Stimulated activated CD4-positive, alpha-beta T cell treated with anti-CD3 and anti-CD28 coated beads, Interleukin-1b, Interleukin-23, amount 100 ng/mL, for 1 hour (primary cell): ENCODE results near the gene DAPK1.

Experiments used
- DNase-seq, 2 donors: peaks; one replicate each; pipeline ENCODE4 v3.0.0-alpha.2; 2020; ENCODE audit warnings: low read depth in 2 of 2

The DAPK1 gene

DNA sequence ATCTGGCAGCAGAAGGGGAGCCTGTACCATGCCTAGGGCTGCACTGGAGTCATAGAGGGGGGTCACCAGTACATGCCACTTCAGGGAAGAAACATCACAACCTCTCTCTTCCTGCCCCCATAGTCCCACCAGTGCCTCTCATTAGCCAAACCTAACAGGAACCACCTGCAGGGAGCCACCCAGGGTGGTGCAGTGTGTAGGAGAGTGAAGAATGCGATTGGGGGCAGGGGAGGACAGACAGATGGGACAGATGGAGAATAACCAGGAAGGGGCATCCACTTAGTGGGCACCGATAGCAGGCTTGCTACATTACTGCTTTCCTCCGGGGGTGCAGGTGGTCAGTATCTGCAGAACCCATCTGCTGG lies 19.2 kb downstream of the DAPK1 start:
- DNase-seq = no peak

- DNase-seq = no peak
Measured at GRCh38 chr9:87517732-87518131, 20.1 kb downstream of the DAPK1 start.

- DNase-seq = no peak
Measured at GRCh38 chr9:87518702-87519335, 21.2 kb downstream of the DAPK1 start.

DNA sequence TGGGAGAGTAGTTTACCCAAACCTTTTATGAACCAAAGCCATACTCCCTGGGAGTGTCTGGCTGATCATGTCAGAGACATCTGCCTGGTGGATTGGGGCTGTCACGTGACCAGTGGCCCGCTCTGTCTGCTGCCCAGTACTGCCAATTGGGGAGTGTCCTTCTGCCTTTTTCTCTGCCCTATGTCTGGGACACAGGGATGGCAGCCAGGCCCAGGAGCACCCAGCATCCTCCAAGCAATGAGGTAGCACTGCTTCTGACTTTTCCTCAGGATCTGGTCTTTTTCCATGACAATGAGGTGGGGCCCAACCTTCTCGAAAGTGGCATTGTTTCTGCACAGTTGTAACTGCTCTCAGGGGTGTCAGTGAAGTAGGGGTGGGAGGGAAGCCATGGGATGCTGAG lies 21.8 kb downstream of the DAPK1 start:
- no peak for DNase-seq

GRCh38 chr9:87520172-87520683 lies 22.6 kb downstream of the DAPK1 start:
- no peak for DNase-seq

- no peak for DNase-seq
Measured at GRCh38 chr9:87521834-87522233, 24.2 kb downstream of the DAPK1 start.

DNA sequence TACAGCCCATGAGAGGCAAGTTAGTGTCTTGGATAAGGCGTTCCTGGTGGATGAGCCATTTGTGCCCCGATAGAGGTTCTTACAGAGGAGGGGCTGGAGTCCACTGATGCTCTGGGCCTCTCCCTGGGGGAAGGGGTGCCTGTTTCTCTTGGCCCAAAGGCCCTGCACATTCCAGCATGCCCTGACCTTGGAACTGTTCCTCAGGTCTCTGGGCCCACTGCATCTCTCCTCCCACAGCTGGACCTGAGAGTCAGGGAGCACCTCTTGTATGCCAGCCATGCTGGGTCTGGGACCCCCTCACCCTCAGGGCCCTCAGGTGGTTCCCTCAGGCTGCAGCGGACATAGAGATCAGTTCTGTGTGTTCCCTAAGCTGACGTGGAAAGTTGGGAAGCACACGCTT lies 26.4 kb downstream of the DAPK1 start:
- DNase-seq = no peak

- no peak for DNase-seq
Measured at GRCh38 chr9:87525546-87526303, 28.1 kb downstream of the DAPK1 start.

DNA sequence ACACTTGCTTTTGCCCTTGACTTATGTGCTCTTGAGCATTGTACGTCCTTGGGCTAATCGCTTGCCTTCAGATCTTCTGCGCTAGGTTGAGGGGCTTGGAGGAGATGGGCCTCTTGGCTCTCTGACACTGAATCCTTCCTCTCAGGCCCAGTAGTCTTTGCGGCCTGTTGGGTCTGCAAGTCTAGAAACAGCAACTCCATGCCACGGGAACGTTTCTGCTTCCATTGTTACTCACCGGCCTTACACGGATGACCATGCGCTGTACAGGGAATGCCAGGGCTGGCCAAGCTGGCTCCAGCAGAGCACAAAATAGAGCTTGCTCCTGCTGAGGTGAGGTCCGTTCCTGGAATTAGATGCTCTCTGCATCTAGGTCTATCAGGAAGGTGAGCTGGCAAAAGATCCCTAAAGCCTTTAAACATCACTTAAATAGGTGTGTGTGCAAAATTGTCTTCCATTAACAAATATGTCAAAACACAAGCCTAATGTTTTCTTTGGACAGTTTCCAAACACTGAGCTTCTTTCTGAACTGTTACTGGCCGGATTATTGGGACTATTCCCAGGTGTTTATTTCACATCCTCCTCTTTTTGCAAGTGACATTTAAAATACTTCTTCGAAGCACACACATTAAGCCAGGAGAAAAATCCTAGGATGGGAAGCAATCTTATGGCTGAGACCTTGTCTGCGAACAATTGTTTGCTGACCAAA lies 29.7 kb downstream of the DAPK1 start:
- no peak for DNase-seq

GRCh38 chr9:87528969-87529368 lies 31.3 kb downstream of the DAPK1 start:
- no peak for DNase-seq

GRCh38 chr9:87529671-87530070 lies 32.0 kb downstream of the DAPK1 start:
- no peak for DNase-seq

GRCh38 chr9:87530716-87531115 lies 33.0 kb downstream of the DAPK1 start:
- no peak for DNase-seq

GRCh38 chr9:87531370-87532295 lies 34.0 kb downstream of the DAPK1 start:
- DNase-seq = no peak

DNA sequence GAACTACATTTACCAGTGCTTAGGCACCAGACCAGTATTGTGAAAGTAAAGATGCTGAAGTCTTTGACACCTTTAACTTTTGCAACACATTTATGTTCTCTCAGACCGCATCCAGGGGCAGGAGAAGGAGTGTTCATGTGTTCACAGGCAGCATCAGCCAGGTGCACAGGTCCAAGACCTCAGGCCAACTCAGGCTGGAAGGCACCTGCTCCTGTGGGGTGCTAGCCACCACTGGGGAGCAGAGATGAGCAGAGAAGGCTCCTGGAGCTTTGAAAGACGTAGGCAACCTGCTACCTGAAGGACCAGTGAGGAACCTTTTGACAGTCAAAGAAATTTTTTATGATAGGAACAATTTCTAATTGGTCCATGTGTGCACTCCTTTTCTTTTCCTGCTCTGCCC lies 35.6 kb downstream of the DAPK1 start:
- DNase-seq = no peak

- DNase-seq = no peak
Measured at GRCh38 chr9:87534036-87534435, 36.4 kb downstream of the DAPK1 start.

- DNase-seq = no peak
Measured at GRCh38 chr9:87534957-87535356, 37.3 kb downstream of the DAPK1 start.

DNA sequence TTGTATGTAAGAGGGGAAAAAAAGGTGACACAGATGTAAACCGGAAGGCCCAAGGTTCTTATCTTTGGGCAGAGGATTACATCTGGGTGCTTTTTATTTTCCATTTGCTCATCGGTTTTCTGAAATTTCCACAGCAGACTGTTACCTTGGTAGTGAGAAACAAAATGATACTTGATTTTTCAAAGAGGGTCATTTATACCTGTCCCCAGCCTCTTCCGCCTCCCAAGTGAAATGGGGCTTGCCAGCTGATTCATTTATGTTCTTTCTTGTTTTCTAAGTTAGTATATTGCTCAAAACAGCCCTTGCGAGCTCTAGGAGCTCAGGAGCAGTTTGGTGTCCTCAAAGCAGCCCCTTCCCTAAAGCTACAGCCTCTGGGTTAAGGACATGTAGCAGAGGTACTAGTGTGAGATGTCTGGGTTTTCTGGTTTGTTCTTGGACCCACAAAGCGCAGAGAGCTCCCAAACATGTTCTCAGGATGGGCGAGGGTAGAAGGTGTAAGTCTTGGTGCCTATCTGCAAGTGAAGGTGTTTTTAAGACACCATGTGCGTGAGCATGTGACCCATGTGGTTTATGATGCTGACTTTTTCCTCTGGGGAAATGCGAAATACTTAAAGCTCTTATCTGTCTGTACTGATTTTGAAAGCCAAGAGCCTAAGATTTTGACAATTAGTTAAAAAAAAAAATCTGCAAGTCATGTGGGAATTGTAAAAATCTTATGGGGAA lies 38.3 kb downstream of the DAPK1 start:
- no peak for DNase-seq

- DNase-seq = no peak
Measured at GRCh38 chr9:87537625-87538024, 40.0 kb downstream of the DAPK1 start.

- DNase-seq = no peak
Measured at GRCh38 chr9:87540444-87541105, 42.9 kb downstream of the DAPK1 start.

GRCh38 chr9:87541663-87542062 lies 44.0 kb downstream of the DAPK1 start:
- no peak for DNase-seq

DNA sequence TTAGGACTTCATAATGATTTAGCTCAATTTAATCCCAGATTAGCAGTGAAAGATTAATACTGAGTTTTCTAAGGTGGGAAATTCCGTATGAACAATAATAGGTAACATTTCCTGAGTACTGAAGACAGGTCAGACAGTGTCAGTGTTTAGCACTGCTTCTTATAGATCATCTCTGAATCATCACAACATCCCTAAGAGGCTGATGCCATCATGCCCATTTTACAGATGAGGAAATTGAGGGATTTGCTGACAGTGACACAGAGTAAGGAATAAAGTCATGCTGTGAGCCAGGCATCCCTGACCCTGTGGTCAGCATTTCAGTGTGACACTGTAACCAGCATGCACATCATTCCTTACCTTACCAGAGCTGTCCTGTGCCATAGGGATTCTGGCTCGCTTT lies 44.5 kb downstream of the DAPK1 start:
- DNase-seq = no peak
